Measurements from ENCODE around the gene ZNF625.

Gene ZNF625

DNA sequence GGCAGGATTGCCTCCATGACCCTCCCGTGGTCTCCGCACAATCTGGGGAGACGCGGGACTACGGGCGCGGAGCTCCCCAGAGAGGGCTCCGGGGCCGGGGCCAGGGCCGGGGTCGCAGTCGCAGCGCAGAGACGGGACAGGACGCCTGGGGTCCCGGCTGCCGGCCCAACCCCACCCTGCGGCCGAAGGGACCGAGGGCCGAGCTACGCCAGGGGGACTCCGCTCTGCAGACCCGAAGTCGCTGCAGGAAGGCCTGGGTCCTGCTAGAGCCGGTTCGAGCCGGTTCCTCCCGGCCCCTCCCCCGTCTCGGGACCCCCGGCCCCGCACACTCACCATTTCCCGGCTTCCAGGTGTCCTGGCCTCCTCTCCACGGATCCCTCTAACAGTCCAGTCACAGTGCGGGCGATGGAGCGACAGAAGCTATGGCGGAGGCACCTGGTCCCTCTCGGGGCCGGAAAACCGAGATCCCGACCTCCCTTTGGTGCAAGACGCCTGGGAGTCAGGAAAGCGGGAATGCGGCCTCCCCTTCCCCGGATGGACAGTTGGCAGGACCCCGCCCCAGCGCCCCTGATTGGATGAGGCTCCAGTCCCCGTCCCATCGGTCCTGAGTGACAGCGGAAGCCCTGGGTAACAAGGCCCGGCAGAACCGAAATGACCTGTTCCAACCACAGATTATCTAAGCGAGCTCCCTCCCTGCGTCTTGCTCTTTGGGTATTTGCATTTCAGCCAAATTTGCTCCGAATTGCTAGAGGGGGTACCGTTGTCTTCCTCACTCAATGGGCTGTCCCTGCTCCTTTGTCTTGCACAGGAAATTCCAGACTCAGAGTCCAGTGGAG lies at the start of gene ZNF625:
TSS of gene ZNF625 (minus strand) at position 512 of the 836 bp plus-strand sequence. CDS start at position 336, 176 bp downstream.
- peak; percentile 92 for DNase-seq

DNA sequence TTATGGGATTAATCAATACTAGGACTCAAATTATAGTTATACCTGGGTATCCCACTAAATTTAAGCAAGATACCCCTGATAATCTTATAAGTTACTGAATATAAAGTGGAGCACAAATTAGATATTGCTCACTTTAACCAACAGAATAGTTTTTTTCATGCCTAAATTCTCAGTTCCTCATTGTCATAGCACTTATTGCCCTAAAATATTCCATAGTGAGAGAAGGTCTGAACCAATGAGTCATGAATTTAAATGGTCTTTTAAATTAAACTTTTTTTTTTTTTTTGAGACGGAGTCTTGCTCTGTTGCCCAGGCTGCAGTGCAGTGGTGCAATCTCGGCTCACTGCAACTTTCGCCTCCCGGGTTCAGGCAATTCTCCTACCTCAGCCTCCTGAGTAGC lies 48.8 kb upstream of the ZNF625 start:
- no peak for DNase-seq

DNA sequence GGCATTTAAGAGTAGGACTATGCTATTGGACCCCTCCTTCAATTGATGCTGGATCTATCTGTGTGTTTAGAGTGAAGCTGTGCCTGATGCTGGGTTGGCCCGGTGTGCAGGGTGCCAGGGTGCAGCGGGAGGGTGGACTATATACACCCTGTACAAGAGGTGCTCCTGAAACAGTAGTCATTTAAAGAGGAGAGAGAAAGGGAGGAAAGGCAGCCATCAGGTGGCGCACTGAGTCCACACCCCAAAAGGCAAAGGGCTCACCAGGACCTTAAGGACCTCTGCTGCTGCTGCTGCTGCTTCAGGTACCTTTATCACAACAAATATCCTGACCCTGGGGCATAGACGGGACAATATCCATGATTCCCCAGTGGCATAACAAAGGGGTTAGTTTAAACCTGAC lies 45.7 kb upstream of the ZNF625 start:
- DNase-seq = no peak

DNA sequence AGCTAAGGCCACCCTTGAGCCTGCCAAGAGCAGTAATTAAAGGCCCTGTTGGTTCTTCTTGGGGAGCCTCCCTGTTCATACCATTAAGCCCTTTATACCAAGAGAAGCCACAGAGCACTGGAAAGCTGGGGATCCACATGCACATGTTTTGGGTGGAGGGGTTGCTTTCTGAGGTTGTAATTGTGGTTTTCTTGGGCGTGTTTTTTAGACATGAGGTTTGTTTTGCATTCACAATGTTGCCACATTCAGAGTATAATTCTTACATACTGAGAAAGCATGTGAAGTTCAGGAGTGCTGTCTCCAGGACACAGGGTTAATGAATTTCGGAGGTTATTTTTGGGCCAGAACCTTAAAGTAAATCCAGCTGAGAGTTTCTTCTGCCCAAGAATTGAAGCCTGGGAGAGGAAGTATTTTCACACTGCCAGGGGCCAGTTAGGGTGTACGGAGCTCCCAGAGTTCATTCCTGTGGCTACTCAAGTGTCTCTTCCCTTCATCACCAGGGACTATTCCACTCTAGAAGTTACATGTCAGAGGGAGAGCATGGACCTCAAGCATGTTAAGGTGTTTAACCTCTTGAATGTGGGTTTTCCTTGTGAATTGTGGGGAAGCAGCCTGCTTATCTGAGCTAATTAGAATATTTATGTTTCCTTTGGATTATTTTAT lies 43.4 kb upstream of the ZNF625 start:
- no peak for DNase-seq

DNA sequence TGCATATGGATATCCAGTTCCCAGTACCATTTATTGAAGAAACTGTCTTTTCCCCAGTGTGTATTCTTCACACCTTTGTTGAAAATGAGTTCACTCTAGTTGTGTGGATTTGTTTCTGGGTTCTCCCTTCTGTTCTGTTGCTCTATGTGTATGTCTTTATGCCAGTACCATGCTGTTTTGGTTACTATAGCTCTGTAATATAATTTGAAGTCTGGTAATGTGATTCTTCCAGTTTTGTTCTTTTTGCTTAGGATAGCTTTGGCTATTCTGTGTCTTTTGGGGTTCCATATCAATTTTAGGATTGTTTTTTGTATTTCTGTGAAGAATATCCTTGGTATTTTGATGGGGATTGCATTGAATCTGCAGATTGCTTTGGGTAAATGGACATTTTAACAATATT lies 41.6 kb upstream of the ZNF625 start:
- DNase-seq = no peak

DNA sequence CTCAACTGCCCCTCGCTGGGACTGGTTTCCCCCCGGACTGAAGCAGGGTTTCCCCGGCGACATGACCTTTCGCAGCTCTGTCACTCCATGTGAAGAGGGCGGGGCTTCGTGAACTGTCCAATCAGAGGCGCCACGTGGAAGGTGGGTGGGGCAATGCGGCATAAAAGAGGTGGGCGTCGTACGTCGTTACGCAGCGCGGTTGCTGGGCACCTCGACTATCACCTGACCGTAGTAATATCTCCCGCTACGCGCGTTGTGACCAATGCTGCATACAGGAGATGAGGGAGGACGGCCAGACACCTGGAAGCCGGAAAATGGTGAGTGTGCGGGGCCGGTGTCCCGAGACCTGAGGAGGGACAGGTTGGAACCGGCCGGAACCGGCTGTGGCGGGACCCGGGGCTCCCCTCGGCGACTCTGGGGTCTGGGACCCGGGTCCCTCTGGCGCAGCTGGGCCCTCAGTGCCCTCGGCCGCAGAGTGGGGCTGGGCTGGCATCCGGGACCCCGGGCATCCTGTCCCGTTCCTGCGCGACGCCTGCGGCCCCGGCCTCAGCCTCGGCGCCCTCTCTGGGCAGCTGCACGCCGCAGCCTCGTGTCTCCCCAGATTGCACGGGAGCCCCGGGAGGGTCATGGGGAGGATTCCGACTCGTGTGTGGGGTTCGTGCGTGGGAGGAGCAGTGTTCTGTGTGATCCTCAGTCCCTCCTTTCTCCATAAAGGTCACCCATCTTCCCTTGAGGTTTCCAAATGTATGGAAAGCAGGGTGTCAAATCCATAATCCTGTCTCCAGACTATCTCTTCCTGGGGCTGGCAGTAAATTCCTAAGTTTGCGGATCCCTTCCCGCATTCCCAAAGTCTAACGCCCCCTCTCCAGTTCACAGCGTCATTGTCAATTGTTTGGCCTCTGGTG lies 38.5 kb upstream of the ZNF625 start:
- peak; percentile 91 for DNase-seq

DNA sequence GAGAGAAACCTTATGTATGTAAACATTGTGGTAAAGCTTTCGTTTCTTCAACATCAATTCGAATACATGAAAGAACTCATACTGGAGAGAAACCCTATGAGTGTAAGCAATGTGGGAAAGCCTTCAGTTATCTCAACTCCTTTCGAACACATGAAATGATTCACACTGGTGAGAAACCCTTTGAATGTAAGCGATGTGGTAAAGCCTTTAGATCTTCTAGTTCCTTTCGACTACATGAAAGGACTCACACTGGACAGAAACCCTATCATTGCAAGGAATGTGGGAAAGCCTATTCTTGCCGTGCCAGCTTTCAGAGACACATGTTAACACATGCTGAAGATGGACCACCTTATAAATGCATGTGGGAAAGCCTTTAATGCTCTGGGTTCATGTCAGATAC lies 31.1 kb upstream of the ZNF625 start:
- DNase-seq = no peak

DNA sequence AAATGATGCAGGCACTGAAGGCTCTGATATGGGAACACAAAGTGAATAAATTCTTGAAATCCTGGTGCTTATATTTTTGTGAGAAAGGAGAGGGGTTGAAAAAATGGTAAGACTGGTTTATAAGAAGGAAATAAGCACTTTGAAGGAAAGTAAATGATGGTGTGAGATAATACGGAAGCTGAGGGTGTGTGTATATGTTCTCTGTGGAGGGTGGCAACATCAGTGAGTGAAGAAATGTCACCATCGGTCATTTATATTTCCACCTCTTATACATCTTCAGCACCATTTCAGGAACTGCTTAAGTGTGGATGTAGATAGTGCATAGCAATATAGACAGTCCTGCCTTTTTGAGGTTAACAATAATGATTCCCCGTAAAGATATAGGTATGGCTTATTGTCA lies 23.8 kb upstream of the ZNF625 start:
- DNase-seq = no peak

DNA sequence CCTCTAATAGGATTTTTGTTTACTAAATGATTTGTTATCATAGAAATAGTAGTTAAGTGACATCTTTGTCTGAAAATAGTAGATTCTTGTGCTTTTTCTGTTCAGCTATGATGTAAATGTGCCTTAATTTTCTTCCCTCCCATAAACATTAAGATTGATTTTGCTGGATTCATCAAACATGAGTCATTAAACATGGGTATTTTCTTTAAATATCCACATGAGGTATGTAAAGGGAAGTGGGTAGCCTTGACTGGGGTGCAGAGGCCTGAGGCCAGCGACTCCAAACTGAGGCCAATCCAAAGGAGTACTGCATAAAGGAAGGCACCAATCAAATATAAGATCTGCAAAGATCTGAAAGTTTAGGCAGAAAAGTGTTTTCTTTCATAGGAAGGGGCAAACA lies 10.1 kb upstream of the ZNF625 start:
- DNase-seq = no peak

DNA sequence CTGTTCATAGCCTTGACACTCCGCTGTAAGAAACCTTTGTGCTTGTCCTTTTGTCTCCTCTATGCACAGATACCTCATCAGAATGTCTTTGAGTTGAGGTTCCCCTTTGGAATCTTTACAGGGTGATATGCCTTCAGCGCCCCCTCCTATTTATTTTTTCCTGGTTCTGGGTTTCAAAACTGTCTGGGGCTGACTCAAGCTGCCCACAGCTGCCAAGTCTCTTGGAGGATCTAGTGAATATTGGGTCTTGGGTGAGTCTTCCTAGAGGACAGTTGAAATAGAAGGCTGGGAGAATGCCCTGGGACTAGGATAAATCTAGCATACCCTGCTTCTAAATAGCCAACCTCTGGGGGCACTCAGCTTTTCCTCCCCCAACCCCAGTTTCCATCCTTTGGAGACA lies 7.3 kb upstream of the ZNF625 start:
- no peak for DNase-seq

DNA sequence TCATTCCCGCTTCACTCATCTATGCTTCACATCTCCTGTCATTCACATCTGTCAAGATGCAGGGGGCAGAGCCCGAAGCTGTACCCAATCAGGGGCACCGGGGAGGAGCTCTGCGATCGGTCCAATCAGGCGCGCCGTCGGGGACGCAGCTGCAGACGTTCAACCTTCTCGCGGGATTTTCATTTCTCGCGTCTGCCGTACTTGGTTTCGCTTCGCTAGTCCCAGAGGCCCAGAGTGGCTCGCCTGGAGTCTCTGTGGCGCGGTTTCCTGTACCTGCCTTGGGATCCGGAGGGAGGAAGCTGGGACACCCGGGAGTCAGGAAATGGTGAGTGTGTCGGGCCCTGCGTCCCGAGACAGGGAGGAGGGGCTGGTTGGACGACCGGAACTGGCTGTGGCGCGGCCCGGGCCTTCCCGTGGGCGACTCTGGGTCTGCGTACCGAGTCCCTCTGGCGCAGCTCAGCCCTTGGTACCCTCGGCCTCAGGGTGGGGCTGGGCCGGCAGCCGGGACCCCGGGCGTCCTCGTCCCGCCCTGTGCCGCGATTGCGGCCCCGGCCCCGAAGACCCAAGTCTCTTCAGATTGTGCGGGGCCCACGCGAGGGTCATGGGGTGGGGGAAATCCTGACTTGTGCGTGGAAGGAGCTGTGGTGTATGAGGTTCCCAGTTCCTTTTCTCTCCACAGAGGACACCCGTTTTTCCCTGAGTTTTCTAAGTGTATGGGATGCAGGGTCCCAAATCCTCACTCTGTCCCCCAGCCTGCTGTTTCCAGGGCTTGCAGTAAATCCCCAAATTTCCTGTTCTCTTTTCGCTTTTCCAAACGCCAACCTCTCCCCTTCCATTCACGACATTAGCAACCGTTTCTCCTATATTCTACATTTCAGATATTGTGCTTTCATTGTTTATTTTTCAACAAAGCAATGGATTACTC lies 6.6 kb upstream of the ZNF625 start, which contains the start of gene ZNF136:
TSS of gene ZNF136 (plus strand) at position 215 of the 925 bp plus-strand sequence. CDS start at position 323, 108 bp downstream.
- peak; percentile 94 for DNase-seq

DNA sequence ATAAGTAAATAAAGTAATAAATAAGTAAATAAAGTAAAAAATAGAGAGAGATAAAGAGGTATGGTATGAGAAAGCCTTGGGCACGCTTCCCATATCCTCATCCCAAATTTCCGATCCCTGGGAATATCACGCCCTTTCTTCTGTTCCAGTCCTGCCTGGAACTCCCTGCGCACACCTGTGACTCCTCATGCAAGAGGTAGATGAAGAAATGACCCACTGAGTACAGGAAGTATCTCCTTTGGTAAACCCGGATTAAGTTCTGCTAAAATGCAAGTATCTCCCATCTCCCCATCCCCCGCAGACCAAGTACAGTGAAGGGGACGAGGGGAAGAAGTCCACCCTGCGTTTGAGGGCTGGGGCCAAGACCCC lies 6.0 kb upstream of the ZNF625 start:
- no peak for DNase-seq

DNA sequence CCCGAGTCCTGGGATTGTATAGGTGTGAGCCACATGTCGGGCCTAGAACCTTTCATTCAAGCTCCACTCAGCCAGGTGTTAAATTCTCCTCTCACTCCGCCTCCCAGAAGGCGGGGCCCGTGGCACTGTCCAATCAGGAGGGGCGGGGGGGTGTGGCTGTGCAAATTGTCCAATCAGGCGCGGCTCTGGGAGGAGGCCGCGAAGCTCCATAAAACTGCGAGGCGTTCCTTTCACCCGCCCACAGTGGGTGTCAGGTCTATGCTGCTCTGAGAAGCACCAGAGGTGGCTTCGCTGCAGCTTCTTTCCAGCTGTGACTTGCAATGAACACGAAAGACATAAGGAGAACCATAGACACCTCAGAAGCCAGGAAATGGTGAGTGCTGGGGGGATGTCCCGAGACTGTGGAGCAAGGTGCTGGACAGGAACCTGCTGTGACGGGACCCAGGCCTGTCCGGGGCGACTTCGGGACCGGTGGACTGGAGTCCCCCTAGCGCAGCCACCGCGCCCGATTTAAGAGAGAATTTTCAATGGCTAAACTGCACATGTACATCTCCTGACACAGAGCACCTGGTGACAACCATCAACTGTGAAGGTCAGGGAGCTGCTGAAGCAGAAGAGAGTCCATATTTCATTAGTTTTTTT lies 3.4 kb upstream of the ZNF625 start:
- DNase-seq = no peak

DNA sequence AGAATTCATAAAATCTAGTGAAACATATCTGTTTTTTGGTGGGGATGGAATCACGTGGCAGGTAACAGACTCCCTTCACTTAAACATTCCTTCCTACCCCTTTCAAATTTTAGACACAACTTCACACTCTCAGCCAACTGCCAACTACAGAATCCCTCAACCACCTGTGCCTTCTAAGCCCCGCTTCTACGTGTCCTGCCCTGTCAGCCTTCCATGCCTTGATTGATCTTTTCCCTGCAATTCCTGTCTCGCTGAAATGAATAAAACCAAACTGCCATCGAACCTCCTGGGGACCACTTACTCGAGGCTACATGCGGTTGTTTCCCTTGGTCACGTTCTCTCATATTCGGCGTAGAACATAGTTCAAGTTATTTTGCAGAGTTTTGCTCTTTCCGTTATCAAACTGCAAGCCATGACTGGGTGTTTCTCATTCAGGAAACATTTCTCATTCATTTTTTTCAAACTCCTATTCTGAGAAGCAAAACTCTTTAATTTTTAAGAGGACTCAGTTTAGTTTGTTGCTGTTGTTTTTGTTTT lies 1.1 kb downstream of the ZNF625 start:
- no peak for DNase-seq

DNA sequence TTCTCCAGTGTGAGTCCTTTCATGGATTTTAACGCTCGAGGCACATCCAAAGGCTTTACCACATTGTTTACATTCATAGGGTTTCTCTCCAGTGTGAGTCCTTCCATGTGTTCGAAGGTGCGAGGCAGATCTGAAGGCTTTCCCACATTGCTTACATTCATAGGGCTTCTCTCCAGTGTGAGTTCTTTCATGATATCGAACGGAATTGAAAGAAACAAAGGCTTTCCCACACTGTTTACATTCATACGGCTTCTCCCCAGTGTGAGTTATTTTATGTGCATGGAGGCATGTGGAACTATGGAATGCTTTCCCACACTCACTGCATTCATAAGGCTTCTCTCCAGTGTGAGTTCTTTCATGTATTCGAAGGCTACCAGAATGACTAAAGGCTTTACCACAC lies 11.2 kb downstream of the ZNF625 start:
- no peak for DNase-seq

DNA sequence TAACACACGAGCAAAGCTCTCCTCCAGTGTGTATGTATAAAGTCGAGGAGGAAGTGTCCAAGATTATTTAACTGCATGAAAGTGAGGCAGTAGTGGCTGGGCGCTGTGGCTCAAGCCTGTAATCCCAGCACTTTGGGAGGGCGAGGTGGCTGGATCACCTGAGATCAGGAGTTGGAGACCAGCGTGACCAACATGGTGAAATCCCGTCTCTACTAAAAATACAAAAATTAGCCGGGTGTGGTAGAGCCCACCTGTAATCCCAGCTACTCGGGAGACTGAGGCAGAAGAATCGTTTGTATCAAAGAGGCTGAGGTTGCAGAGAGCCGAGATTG lies 15.2 kb downstream of the ZNF625 start:
- DNase-seq = no peak

DNA sequence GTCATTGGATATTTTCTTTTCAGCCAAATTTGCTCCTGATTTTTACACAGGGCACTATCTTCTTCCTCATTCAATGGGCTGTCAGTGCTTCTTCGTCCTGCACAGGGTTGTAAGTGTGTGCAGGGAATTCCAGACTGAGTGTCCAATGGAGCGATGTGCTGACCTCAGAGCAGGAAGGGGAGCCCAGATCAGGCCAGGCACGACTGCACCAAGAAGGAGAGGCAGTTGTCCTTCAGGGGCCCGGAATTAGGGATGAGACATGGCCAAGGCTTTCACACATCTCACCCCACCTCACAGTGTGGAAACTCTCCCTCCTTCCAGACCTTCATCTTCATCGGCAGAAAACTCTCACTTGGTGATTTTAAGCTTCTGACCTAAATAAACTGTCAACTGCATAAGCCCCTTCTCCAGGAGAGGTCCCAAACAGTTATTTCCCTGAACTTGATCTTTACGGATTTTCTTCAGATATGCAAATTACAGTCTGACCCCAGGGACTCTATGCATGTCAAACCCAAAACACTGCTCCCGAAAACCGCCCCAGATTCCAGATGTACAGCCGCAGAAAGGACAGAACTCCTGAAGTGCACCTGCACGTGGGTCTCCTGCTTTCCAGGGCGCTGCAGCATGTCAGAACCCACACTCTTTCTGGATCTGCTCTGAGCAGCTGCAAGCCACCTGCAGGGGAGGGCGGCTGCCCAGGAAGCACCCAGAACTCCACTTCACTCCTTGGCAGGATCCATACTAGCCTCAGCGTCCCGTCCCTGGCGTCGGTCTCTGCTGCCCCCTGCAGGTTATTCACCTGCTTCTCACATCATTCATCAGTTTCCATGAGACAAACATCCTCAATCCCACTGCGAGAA lies 15.8 kb downstream of the ZNF625 start:
- peak; percentile 87 for DNase-seq

DNA sequence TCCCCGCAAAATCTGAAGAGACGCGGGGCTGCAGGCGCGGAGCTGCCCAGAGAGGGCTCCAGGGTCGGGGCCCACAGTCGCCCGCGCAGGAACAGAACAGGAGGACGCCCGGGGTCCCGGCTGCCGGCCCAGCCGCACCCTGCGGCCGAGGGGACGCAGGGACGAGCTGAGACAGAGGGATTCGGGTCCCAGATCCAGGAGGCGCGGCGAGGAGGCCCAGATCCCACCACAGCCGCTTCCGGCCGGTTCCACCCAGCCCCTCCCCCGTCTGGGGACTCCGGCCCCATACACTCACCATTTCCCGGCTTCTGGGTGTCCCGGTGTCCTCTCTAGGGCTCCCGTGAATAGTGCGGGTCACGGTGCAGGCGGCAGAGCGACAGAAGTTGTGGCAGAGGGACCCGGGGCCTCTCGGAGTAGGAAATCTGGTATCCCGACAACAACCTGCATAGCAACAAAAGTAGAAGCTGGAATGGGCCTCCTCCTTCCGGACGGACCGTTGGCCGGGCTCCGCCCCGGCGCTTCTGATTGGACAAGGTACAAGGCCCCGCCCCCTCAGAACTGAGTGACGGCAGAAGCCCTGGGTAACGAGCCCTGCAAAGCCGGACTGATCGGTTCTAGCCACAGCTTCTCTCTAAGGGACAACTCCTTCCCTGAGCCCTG lies 16.5 kb downstream of the ZNF625 start, which contains the start of gene ZNF20:
TSS of gene ZNF20 (minus strand) at position 466 of the 660 bp plus-strand sequence. CDS start at position 298, 168 bp downstream.
- peak; percentile 97 for DNase-seq

DNA sequence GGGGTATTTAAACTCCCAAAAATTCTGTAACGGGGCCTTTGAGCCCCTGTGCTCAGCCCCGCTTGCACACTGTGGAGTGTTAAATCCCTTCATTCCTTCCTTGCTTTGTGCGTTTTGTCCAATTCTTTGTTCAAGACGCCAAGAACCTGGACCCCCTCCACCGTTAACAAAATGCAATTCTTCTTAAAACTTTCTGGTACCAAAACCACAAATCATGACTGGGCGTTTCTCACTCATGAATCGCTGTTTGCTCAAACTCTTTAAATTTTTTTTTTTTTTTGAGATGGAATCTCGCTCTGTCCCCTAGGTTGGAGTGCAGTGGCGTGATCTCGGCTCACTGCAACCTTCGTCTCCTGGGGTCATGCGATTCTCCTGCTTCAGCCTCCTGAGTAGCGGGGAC lies 17.3 kb downstream of the ZNF625 start:
- no peak for DNase-seq
